Peyer's patch (tissue), 4 donors: ENCODE results near the gene RNASE8. TPM values are rescaled to one million over a fixed set of nuclear protein-coding genes. Genes with fewer than 3 reads are reported as not detected.
A peak's percentile ranks its signal among the peaks of the same experiment; 100 is the strongest.

Experiments
- DNase-seq, 3 donors: peaks; one replicate each; pipeline ENCODE4 v3.0.0-alpha.2; 2017 to 2019
- H3K27ac ChIP-seq, 4 donors: fragments of 200-600 bp; sonication (generic); one replicate each; pipeline ENCODE4 v1.5.1; 2016 to 2019
- H3K27me3 ChIP-seq, 2 donors: fragments of 200-600 bp; sonication (generic); one replicate each; pipeline ENCODE4 v1.5.1; 2019
- H3K36me3 ChIP-seq, 3 donors: fragments of 200-600 bp; sonication (generic); one replicate each; pipeline ENCODE4 v1.5.1; 2016 to 2019
- H3K4me1 ChIP-seq, 4 donors: fragments of 200-600 bp; sonication (generic); one replicate each; pipeline ENCODE4 v1.5.1; 2016 to 2019
- H3K4me3 ChIP-seq, 4 donors: fragments of 200-600 bp; sonication (generic); 1 replicate in 3 of 4; 2 replicates in 1 of 4; pipeline ENCODE4 v1.5.1; 2016 to 2019; ENCODE audit warnings: mild to moderate bottlenecking in 1 of 4
- H3K9me3 ChIP-seq, 4 donors: fragments of 200-600 bp; sonication (generic); one replicate each; pipeline ENCODE4 v1.5.1; 2016 to 2019; ENCODE audit warnings: mild to moderate bottlenecking in 1 of 4
- CTCF ChIP-seq, 6 experiments: fragments of 450-650 bp in 4 of 6; fragments of 200-600 bp in 2 of 6; sonication (generic) in 1 of 6; IDR thresholded peaks; one replicate each; pipeline ENCODE4 v1.5.1; 2017 to 2019; ENCODE audit warnings: antibody characterized with exemption in 6 of 6, mild to moderate bottlenecking in 3 of 6, moderate library complexity in 1 of 6
- POLR2A ChIP-seq, 2 donors: fragments of 450-650 bp; IDR thresholded peaks; one replicate each; pipeline ENCODE4 v1.5.1; 2017; ENCODE audit warnings: antibody characterized with exemption in 2 of 2, mild to moderate bottlenecking in 2 of 2, moderate library complexity in 2 of 2
- total RNA-seq, 4 donors: library from RNA; depleted of rRNA; stranded (reverse); fragments of >200 nt; gene quantifications; one replicate each; pipeline ENCODE4 v1.1.0, GENCODE V29; 2016

Gene RNASE8
- total RNA-seq, 4 donors from 2014 or later = not detected

GRCh38 chr14:21078287-21078686, 20.7 kb downstream of the RNASE8 start:
- no peak for TF ChIP-seq POLR2A (IDR thresholded peaks at IDR 0.05)
- TF ChIP-seq CTCF (IDR thresholded peaks at IDR 0.05) = no peak
- no peak for DNase-seq
- Histone ChIP-seq H3K4me1 (no peaks in the 10 kb centered on the region), H3K36me3 (peaks cover 0 to 76% (median 0%) of the 10 kb centered on the region in 3 donors), H3K27me3 (no peaks in the 10 kb centered on the region), H3K4me3 (no peak overlapping the region), H3K9me3 (no peaks in the 10 kb centered on the region), H3K27ac (no peak overlapping the region)

- Histone ChIP-seq H3K36me3 (peaks cover 0 to 76% (median 0%) of the 10 kb centered on the region in 3 donors), H3K27ac (no peak overlapping the region), H3K9me3 (no peaks in the 10 kb centered on the region), H3K4me1 (no peaks in the 10 kb centered on the region), H3K27me3 (no peaks in the 10 kb centered on the region), H3K4me3 (no peak overlapping the region)
- TF ChIP-seq CTCF (IDR thresholded peaks at IDR 0.05) = no peak
- TF ChIP-seq POLR2A (IDR thresholded peaks at IDR 0.05) = no peak
- no peak for DNase-seq
Observed at GRCh38 chr14:21078726-21079125, 21.1 kb downstream of the RNASE8 start.

GRCh38 chr14:21081521-21082142, 24.0 kb downstream of the RNASE8 start:
- Histone ChIP-seq H3K4me1 (no peaks in the 10 kb centered on the region), H3K36me3 (peaks cover 0 to 68% (median 0%) of the 10 kb centered on the region in 3 donors)

GRCh38 chr14:21083565-21084325, 26.1 kb downstream of the RNASE8 start:
- Histone ChIP-seq H3K4me3 (no peak overlapping the region), H3K4me1 (peaks cover 0 to 6% (median 0%) of the 10 kb centered on the region in 4 donors), H3K27ac (no peak overlapping the region), H3K9me3 (no peaks in the 10 kb centered on the region), H3K27me3 (no peaks in the 10 kb centered on the region), H3K36me3 (peaks cover 0 to 63% (median 0%) of the 10 kb centered on the region in 3 donors)
- DNase-seq = no peak
- no peak for TF ChIP-seq CTCF (IDR thresholded peaks at IDR 0.05)
- no peak for TF ChIP-seq POLR2A (IDR thresholded peaks at IDR 0.05)

More at GRCh38 chr14:21081521-21082142, 24.0 kb downstream of the RNASE8 start:
- no peak for TF ChIP-seq POLR2A (IDR thresholded peaks at IDR 0.05)
- TF ChIP-seq CTCF (IDR thresholded peaks at IDR 0.05) = no peak
- Histone ChIP-seq H3K9me3 (no peaks in the 10 kb centered on the region), H3K27me3 (no peaks in the 10 kb centered on the region), H3K27ac (no peak overlapping the region), H3K4me3 (no peak overlapping the region)
- peak in 1 of 3 donors; percentile 42 for DNase-seq

GRCh38 chr14:21084396-21084795, 26.8 kb downstream of the RNASE8 start:
- Histone ChIP-seq H3K27ac (peak overlapping the region in 1 of 4 donors; percentile 2), H3K4me1 (peaks cover 0 to 6% (median 0%) of the 10 kb centered on the region in 4 donors), H3K27me3 (no peaks in the 10 kb centered on the region), H3K36me3 (peaks cover 0 to 61% (median 0%) of the 10 kb centered on the region in 3 donors), H3K4me3 (no peak overlapping the region), H3K9me3 (no peaks in the 10 kb centered on the region)
- TF ChIP-seq CTCF (IDR thresholded peaks at IDR 0.05) = no peak
- no peak for TF ChIP-seq POLR2A (IDR thresholded peaks at IDR 0.05)
- no peak for DNase-seq
